GM18873 (cell line): Measurements from ENCODE around the gene STAT1.

Source experiments
- ATAC-seq: cut with Tn5 transposase; IDR thresholded peaks from one replicate; pipeline ENCODE4 v1.9.1; 2021; ENCODE audit warnings: mild to moderate bottlenecking, moderate library complexity, moderate number of reproducible peaks; ENCODE audit not compliant: unreplicated experiment, low FRiP score

STAT1 gene

GRCh38 chr2:191013932-191014652 lies at the start of gene STAT1:
TSS of gene STAT1 (minus strand) at chr2:191014171. CDS start at chr2:191010003, 4,168 bp downstream.
- peak; percentile 67 for ATAC-seq

- no peak for ATAC-seq
Observed at GRCh38 chr2:191063584-191063983, 49.6 kb upstream of the STAT1 start.

DNA sequence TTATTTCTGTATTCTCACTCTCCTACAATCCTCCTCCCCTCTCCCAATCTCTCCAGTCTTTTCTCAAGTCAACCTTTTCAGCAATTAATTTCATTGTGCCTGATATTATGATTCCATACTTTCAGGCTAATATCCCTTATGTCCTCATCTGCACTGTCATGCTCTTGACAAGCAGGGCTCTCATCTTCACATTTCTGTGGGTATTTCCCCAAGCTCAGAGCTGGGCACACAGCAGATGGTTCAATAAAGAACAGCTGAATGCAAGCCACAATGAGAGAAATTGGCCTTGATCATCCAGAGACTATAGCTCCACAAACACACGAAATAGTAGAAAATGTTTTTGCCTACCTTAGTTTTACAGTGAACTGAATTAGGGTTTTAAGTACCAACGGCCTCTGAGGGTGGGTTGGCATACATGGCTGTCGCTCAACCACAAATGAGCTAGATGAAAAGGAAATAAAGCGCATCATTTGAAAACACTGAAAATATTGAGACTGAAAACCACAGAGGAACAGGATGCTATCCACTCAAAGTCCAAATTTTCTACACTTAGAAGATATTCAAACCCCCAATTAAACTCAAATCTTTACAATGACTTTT lies 47.5 kb upstream of the STAT1 start:
- no peak for ATAC-seq

DNA sequence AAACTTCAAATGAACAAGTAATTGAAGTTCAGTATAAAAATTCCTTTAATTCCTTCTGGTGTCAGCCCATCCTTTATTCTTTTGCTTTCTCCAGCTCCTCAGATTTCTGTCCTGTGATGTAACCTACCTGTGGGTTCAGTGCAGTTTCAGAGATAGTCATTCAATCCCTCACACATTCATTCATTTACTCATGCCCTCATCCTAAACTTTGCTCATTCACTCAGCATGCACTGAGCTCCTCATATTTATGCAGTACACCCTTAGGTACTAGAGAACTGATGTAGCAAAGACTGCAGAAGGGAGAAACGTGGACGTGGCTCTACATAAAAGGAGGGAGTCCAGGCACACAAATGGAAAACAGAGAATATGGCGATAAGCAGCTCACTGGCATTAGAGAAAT lies 45.3 kb upstream of the STAT1 start:
- no peak for ATAC-seq

- ATAC-seq, result no peak
Observed at GRCh38 chr2:191056228-191056627, 42.3 kb upstream of the STAT1 start.

DNA sequence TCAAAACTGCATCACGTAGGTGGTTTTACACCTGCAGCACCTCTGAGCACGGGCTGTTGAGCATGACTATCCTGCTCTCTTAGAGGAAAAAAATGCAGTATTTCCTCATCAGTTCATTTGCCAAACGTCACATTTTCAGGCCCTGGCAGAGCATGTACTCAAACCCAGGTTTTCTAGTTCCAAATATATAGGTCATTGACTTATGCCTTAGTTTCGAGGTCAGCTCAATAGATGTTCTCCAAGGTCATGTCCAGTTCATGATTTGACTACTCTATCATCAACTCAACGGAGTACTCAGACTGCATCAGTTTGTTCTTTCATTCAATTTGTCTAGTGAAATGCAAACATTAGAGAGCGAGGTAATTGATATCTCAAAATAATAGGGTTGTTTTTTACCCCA lies 39.3 kb upstream of the STAT1 start:
- ATAC-seq, result no peak

- ATAC-seq, result no peak
Observed at GRCh38 chr2:191051825-191052778, 38.1 kb upstream of the STAT1 start.

- no peak for ATAC-seq
Observed at GRCh38 chr2:191051177-191051576, 37.2 kb upstream of the STAT1 start.

- ATAC-seq, result no peak
Observed at GRCh38 chr2:191050640-191050987, 36.6 kb upstream of the STAT1 start.

GRCh38 chr2:191049728-191050639 lies 36.0 kb upstream of the STAT1 start:
- no peak for ATAC-seq

GRCh38 chr2:191048073-191048472 lies 34.1 kb upstream of the STAT1 start:
- ATAC-seq, result no peak

DNA sequence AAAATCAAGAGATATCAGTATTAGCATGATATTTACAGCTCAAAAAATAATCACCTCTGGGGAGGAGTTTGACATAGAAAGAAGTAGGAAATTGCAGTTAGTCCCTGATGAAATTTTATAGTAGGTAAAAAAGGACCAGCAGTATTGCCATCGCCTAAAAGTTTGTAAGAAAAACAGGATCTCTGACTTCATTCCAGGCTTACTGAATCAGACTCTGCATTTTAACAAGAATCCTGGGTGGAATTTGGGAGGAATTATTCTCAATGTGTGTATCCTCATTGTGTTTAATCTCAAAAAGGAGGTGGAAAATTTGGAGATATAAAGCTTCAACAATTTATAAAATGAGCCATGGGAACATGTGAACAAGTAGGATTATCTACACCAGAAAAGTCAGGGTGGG lies 31.2 kb upstream of the STAT1 start:
- ATAC-seq, result no peak

- no peak for ATAC-seq
Observed at GRCh38 chr2:191043438-191043837, 29.5 kb upstream of the STAT1 start.

DNA sequence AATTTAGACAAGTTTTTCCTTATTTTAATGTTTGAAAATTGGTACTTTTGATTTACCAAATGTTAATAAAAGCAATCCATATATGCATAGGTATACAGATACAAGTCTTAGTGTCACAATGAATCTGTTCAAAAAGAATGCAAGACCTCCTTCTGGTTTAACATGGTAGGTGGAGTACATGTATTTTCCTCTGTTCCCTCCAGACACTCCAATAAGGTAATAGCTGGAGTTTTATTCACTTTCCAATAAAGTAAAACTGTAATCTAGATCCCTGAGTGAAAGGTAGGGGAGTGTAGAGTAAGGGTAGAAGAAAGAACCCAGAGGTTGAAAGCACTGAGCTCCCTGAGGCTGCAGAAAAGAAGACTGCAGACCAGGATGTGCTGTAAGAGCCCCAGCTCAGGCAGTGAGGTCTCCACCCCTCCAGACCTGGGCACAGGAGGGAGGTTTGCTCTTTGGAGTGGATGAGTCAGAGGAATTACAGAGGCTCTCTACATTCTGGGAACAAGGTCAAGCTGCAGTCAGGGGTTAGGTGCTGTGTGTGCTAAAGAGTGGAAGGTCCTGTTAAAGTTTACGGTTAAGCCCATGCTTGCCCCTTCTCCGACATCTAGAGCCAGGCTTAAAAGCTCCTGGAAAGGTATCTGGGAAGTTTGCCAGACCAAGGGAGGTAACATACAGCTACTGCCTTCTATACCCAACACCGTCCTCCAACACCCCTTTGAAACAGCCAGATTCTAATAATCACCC lies 27.6 kb upstream of the STAT1 start:
- ATAC-seq, result no peak

GRCh38 chr2:191039616-191040015 lies 25.6 kb upstream of the STAT1 start:
- no peak for ATAC-seq

DNA sequence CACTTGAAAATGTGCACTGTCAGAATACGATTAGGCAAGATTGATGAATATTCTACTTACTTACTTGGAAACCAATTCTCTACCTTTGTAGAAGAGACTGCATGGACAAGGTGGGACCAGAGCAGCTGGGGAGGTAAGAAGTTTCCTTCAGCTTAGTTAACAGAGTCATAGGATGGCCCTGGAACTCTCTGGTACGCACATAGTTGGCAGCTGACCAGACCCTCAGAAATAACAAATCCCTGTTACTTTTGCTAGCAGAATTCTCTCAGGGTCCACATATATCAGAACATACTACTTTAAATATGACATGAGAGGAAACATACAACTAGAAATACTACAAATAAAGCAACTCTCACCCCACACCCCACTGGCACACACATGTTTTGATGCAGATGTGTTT lies 24.8 kb upstream of the STAT1 start:
- no peak for ATAC-seq

- no peak for ATAC-seq
Observed at GRCh38 chr2:191038241-191038725, 24.3 kb upstream of the STAT1 start.

GRCh38 chr2:191037351-191037750 lies 23.4 kb upstream of the STAT1 start:
- ATAC-seq, result no peak

- ATAC-seq, result no peak
Observed at GRCh38 chr2:191036363-191036762, 22.4 kb upstream of the STAT1 start.
